Mononuclear cell (primary cell): ENCODE measurements around the gene WDR11. TPM values are rescaled to one million over a fixed set of nuclear protein-coding genes. Genes with fewer than 3 reads are reported as not detected.

Experiments used
- H3K27me3 ChIP-seq: 2 replicates; pipeline ENCODE4 v1.6.0; 2011; ENCODE audit warnings: low read length, control low read depth; ENCODE audit not compliant: insufficient read depth
- H3K4me1 ChIP-seq: 2 replicates; pipeline ENCODE4 v1.5.1; 2011; ENCODE audit warnings: mild to moderate bottlenecking, low read length, control low read depth; ENCODE audit not compliant: insufficient read depth
- H3K4me3 ChIP-seq: 2 replicates; pipeline ENCODE4 v1.5.1; 2011; ENCODE audit warnings: mild to moderate bottlenecking, low read length, moderate library complexity
- H3K9me3 ChIP-seq: 2 replicates; pipeline ENCODE4 v1.5.1; 2011; ENCODE audit warnings: low read depth, mild to moderate bottlenecking, control low read depth, low read length
- total RNA-seq: library from RNA; depleted of rRNA; stranded (reverse); fragments of >200 nt; gene quantifications from one replicate; pipeline ENCODE4 v1.2.3, GENCODE V29; 2012

Gene WDR11
- total RNA-seq, result 59.5 TPM

DNA sequence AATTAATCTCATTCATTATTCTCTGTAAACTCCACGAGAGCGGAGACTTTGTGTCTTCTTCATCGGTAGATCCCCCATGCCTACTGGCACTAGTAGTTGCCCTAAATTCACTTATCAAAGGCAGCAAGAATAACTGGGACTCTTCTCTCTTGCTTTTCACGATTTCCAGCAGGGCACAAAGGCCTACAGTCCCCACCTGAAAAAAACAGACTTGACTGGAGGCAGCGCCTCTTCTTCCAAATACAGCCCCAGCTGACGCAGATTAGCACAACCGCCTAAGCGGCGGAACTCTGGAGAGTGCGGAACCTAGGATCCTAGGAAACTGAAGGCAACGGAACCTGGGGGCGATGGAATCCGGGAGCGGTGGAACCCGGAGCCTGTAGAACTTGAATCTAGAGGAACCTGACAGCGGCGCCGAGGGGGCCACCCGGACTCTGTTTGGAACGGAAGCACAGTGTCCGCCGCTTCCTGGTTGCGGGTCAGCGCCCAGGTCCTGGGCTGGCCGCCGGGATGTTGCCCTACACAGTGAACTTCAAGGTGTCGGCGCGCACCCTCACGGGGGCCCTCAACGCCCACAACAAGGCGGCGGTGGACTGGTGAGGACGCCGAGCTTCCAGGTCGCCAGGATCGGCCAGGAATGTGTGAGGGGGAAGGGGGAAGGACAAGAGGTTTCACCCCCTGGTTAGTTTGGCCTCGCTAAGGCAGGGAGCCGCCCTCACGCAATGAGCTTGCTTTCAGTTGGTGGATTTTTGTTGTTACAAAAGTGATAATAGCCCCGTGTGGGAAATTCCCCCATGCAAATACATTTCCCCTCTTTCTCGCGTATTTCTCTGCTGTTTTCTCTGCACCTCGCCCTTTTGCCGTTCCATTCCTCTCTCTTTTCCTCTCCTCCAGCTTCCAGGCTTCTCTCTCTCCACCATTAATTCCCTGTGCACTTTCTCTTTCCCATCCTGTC, at the start of gene WDR11:
TSS of gene WDR11 (plus strand) at position 452 of the 955 bp plus-strand sequence. CDS start at position 511, 59 bp downstream.
- peak within 1 kb of the TSS; percentile 60 for H3K4me3 ChIP-seq
- no peaks in the 10 kb centered on the region for H3K9me3 ChIP-seq
- H3K4me1 ChIP-seq, result peaks cover 7% of the 10 kb centered on the region
- no peaks in the 10 kb centered on the region for H3K27me3 ChIP-seq

DNA sequence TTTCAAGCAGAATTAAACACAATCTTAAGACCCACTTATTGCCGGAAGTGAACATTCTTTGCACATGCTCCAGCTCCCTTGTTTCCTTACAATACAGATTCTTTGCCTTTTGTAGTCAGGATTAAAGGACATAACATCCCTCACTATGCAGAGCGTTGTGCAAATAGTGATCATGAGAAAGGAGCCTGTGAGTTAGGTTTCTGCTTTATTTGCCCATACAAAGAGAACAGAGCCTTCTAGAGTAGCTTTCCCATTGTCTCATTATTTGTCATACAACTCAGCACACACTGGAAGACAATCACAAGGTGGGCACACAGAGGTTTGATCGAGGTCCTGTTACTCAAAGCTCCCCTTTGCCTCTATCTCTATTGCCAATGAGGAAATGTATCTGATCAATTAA, 48.2 kb upstream of the WDR11 start:
- H3K9me3 ChIP-seq, result no peaks in the 10 kb centered on the region
- H3K4me1 ChIP-seq, result peaks cover 14% of the 10 kb centered on the region
- no peak overlapping the region for H3K4me3 ChIP-seq
- H3K27me3 ChIP-seq, result no peaks in the 10 kb centered on the region

GRCh38 chr10:120803972-120804371, 47.2 kb upstream of the WDR11 start:
- no peaks in the 10 kb centered on the region for H3K9me3 ChIP-seq
- H3K27me3 ChIP-seq, result no peaks in the 10 kb centered on the region
- H3K4me3 ChIP-seq, result no peak overlapping the region
- H3K4me1 ChIP-seq, result peaks cover 14% of the 10 kb centered on the region

- peaks cover 7% of the 10 kb centered on the region for H3K4me1 ChIP-seq
- H3K4me3 ChIP-seq, result no peak overlapping the region
- H3K27me3 ChIP-seq, result no peaks in the 10 kb centered on the region
- H3K9me3 ChIP-seq, result no peaks in the 10 kb centered on the region
Measured at GRCh38 chr10:120805014-120805812, 45.9 kb upstream of the WDR11 start.

DNA sequence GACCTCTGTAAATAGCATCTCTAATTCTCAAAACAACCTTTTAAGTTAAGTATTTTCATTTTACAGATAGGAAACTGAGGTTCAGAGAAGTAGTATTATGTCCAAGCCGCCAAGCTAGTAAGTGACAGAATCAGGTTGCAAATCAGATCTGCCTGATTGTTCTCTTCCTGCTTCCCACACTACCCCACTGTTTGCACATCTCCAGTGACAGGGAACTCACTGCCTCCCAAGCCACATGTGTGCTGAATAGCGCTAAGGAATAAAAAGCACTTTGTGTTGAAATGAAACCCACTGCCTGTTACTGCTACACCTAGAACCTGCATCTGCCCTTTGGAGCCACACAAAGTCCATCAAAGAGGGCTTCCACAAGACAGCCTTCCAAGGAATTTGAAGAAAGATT, 45.1 kb upstream of the WDR11 start:
- peaks cover 7% of the 10 kb centered on the region for H3K4me1 ChIP-seq
- H3K9me3 ChIP-seq, result no peaks in the 10 kb centered on the region
- no peak overlapping the region for H3K4me3 ChIP-seq
- no peaks in the 10 kb centered on the region for H3K27me3 ChIP-seq

GRCh38 chr10:120810298-120810697, 40.9 kb upstream of the WDR11 start:
- H3K9me3 ChIP-seq, result peaks cover 5% of the 10 kb centered on the region
- no peaks in the 10 kb centered on the region for H3K4me1 ChIP-seq
- H3K27me3 ChIP-seq, result peaks cover 2% of the 10 kb centered on the region
- H3K4me3 ChIP-seq, result no peak overlapping the region

- no peak overlapping the region for H3K4me3 ChIP-seq
- H3K4me1 ChIP-seq, result no peaks in the 10 kb centered on the region
- peaks cover 5% of the 10 kb centered on the region for H3K27me3 ChIP-seq
- H3K9me3 ChIP-seq, result peaks cover 5% of the 10 kb centered on the region
Measured at GRCh38 chr10:120813085-120813484, 38.1 kb upstream of the WDR11 start.

- peaks cover 3% of the 10 kb centered on the region for H3K27me3 ChIP-seq
Measured at GRCh38 chr10:120818301-120818700, 32.9 kb upstream of the WDR11 start.

DNA sequence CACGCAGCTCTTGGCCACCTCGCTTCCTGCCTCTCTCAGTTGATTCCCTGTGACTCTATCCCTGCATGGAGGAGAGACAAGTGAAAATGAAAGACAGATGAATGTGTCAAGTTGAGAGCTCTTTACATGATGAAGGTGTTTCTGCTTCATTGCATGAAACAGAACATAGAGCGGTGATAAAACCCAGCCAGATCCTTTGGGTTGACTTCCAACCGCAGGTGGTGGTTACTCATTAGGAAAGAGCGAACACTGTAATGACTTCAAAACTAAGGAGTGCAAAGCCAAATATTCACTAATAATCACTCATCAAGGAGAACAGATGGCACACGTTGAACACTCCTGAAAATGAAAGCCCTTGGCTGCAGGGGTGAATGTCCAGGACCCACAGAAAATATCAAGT, 31.8 kb upstream of the WDR11 start:
- Histone ChIP-seq H3K4me3 (no peak overlapping the region), H3K9me3 (peaks cover 5% of the 10 kb centered on the region), H3K27me3 (peaks cover 3% of the 10 kb centered on the region), H3K4me1 (no peaks in the 10 kb centered on the region)

More at GRCh38 chr10:120818301-120818700, 32.9 kb upstream of the WDR11 start:
- Histone ChIP-seq H3K9me3 (peaks cover 5% of the 10 kb centered on the region), H3K4me1 (no peaks in the 10 kb centered on the region), H3K4me3 (no peak overlapping the region)

DNA sequence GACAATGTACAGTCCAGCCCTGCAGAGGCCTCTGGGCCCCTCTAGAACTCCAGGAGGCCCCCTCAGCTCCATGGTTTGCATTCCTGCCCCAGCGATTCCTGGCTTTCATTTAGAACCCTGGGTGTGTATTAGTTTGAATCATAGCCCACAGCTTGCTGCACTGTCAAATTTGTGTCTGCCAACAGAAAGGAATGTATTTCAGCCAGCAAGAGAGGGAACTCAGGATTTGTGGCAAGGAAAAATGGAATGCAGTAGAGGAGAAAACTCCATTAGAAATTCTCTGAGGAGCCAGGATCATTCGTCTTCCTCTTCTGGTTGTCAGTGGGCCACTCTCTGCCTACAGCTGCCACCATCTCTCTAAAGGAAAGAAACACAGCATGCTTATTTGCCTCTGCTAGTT, 27.9 kb upstream of the WDR11 start:
- no peaks in the 10 kb centered on the region for H3K9me3 ChIP-seq
- H3K4me3 ChIP-seq, result no peak overlapping the region
- H3K27me3 ChIP-seq, result no peaks in the 10 kb centered on the region
- H3K4me1 ChIP-seq, result peaks cover 28% of the 10 kb centered on the region

GRCh38 chr10:120824881-120825309, 26.3 kb upstream of the WDR11 start:
- peaks cover 28% of the 10 kb centered on the region for H3K4me1 ChIP-seq
- H3K4me3 ChIP-seq, result no peak overlapping the region
- no peaks in the 10 kb centered on the region for H3K27me3 ChIP-seq
- no peaks in the 10 kb centered on the region for H3K9me3 ChIP-seq

GRCh38 chr10:120825878-120826769, 25.0 kb upstream of the WDR11 start:
- Histone ChIP-seq H3K27me3 (no peaks in the 10 kb centered on the region), H3K4me1 (peaks cover 28% of the 10 kb centered on the region), H3K4me3 (no peak overlapping the region), H3K9me3 (no peaks in the 10 kb centered on the region)

DNA sequence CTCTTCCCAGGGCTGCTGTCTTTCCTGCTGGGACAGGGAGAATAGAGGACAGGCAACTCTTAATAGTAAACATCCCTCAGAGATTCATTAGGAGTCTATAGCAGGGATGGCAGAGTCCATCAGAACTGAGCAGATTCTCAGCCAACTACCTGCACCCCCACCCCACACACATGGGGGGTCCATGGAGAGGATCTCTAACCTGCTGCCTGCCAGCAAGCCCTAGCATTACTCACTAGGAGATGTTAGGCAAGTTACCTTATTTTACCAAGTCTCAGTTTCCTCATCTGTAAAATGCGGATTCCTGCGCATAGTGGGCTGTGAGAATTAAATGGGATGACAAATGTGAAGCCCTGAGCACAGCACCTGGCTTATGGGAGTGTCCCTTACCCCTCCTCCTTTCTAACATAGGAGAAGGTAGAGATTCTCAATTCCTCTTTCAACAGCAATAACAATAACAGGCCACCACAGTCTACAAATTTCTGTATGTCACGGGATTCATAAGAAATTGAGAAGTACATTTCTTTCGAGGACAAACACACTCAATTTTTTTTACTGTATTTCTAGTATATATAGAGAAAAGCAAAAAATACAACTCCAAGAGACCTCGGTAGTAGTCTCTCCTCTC, 23.8 kb upstream of the WDR11 start:
- no peaks in the 10 kb centered on the region for H3K27me3 ChIP-seq

DNA sequence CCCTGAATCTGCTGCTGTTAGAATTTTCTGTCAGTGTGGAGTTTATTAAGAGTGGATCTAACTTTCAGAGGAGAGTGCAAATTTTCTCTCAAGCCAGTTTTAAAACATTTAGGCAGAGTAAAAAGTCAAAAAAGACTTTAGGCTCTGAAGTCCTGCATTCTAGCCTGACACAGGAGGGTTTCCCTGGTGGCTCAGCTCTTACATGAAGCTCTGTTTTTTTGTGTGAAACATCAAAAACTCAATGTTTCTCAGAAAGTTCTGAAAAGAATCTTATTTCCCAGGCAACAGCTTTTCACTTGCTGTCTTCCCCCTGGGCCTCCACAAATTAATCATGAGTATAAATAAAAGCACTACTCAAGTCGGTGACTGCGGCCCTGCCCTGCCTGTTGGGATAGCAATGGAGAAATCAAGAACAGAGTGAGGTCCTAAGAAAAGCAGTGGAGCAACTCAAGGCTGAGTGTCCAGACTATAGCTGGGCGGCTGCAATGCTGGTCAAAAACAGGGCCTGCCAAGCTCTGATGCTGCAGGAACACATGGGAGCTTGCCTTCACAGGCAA, 22.3 kb upstream of the WDR11 start:
- Histone ChIP-seq H3K4me1 (peaks cover 28% of the 10 kb centered on the region), H3K4me3 (no peak overlapping the region), H3K9me3 (no peaks in the 10 kb centered on the region), H3K27me3 (no peaks in the 10 kb centered on the region)

More for the DNA sequence above, 23.8 kb upstream of the WDR11 start:
- H3K9me3 ChIP-seq, result no peaks in the 10 kb centered on the region
- H3K4me1 ChIP-seq, result peaks cover 28% of the 10 kb centered on the region
- no peak overlapping the region for H3K4me3 ChIP-seq
